Limb (tissue), 2 donors: ENCODE results near the gene LRTM2.

ENCODE experiments used
- DNase-seq, 2 donors: peaks; one replicate each; pipeline ENCODE4 v3.0.0-alpha.2; 2016; ENCODE audit errors: extremely low spot score in 2 of 2

LRTM2 gene

GRCh38 chr12:1882850-1883470 is 62.6 kb downstream of the LRTM2 start:
- no peak for DNase-seq

- no peak for DNase-seq
These were observed 63.1 kb downstream of the LRTM2 start for GRCh38 chr12:1883513-1883912.

GRCh38 chr12:1884651-1885050 is 64.3 kb downstream of the LRTM2 start:
- no peak for DNase-seq

- DNase-seq, result no peak
These were observed 64.8 kb downstream of the LRTM2 start for GRCh38 chr12:1885082-1885596.

- no peak for DNase-seq
These were observed 65.4 kb downstream of the LRTM2 start for GRCh38 chr12:1885599-1886245.
